CD4-positive, alpha-beta T cell (primary cell): Measurements from ENCODE around the gene IGFBP2. TPM values are rescaled to one million over a fixed set of nuclear protein-coding genes. Genes with fewer than 3 reads are reported as not detected.

Experiments
- ATAC-seq: fragments of 200-7000 bp; cut with Tn5 transposase; one replicate; pipeline ENCODE4 v1.10.0; 2022; ENCODE audit warnings: mild to moderate bottlenecking; ENCODE audit not compliant: poor library complexity
- CTCF ChIA-PET: fragments of 350-600 bp; sonication (Branson Sonifier 250); formaldehyde crosslinking; loops from one replicate; lab custom pipeline; 2021; ENCODE audit warnings: antibody characterized with exemption, inconsistent platforms; lab: Charles Lee
- POLR2A ChIA-PET: fragments of 350-600 bp; sonication (Branson Sonifier 250); formaldehyde crosslinking; loops from one replicate; lab custom pipeline; 2021; ENCODE audit warnings: antibody characterized with exemption, inconsistent platforms; lab: Charles Lee
- DNase-seq, 14 experiments: peaks; one replicate each; pipeline ENCODE4 v3.0.0-alpha.2; 2013 to 2020; ENCODE audit warnings: mixed read lengths in 2 of 14
- H3K27ac ChIP-seq, 2 donors: one replicate each; pipeline versions ENCODE4 v1.5.1 to v1.7.0; 2013; ENCODE audit warnings: low read length in 2 of 2, low read depth in 1 of 2, mild to moderate bottlenecking in 1 of 2
- H3K27me3 ChIP-seq, 2 experiments: 1 replicate in 1 of 2; 2 replicates in 1 of 2; pipeline versions ENCODE4 v1.6.1 to v1.7.0; 2013; ENCODE audit warnings: low read length in 2 of 2, control low read depth in 1 of 2, mild to moderate bottlenecking in 1 of 2, moderate library complexity in 1 of 2; ENCODE audit not compliant: insufficient read depth in 2 of 2, control insufficient read depth in 1 of 2
- H3K36me3 ChIP-seq: one replicate; pipeline ENCODE4 v1.6.1; 2013; ENCODE audit warnings: low read length, control low read depth; ENCODE audit not compliant: insufficient read depth
- H3K4me1 ChIP-seq: one replicate; pipeline ENCODE4 v1.6.1; 2013; ENCODE audit warnings: low read length, control low read depth; ENCODE audit not compliant: insufficient read depth
- H3K4me3 ChIP-seq: one replicate; pipeline ENCODE4 v1.5.1; 2013; ENCODE audit warnings: mild to moderate bottlenecking, low read length, moderate library complexity
- H3K9me3 ChIP-seq, 2 experiments: 1 replicate in 1 of 2; 2 replicates in 1 of 2; pipeline versions ENCODE4 v1.6.1 to v1.7.0; 2013; ENCODE audit warnings: low read length in 2 of 2, mild to moderate bottlenecking in 2 of 2, control low read depth in 1 of 2, moderate library complexity in 1 of 2; ENCODE audit not compliant: control insufficient read depth in 1 of 2, insufficient read depth in 1 of 2
- H3K27ac Mint-ChIP-seq: one replicate; pipeline ENCODE4 v1.8.0; 2020; ENCODE audit warnings: mixed read lengths
- H3K27me3 Mint-ChIP-seq: one replicate; pipeline ENCODE4 v1.8.0; 2021; ENCODE audit warnings: mixed read lengths
- H3K36me3 Mint-ChIP-seq: one replicate; pipeline ENCODE4 v1.8.0; 2021; ENCODE audit warnings: low read depth, mixed read lengths
- H3K4me1 Mint-ChIP-seq: one replicate; pipeline ENCODE4 v1.8.0; 2021; ENCODE audit warnings: low read depth, mixed read lengths
- H3K4me3 Mint-ChIP-seq: one replicate; pipeline ENCODE4 v1.8.0; 2020; ENCODE audit warnings: mild to moderate bottlenecking, mixed read lengths
- H3K9me3 Mint-ChIP-seq: one replicate; pipeline ENCODE4 v1.8.0; 2020; ENCODE audit warnings: mixed read lengths
- CTCF ChIP-seq: fragments of 200-600 bp; IDR thresholded peaks from one replicate; pipeline ENCODE4 v1.8.0; 2022; ENCODE audit warnings: antibody characterized with exemption, mild to moderate bottlenecking
- intact Hi-C, 2 experiments: fragments of 100-400 bp; cut with DNase I in 1 of 2; cut with micrococcal nuclease in 1 of 2; formaldehyde crosslinking; loops; one replicate each; pipeline versions ENCODE4 v1.15.1 to v1.9.0; 2023 to 2025; cut with DNase I, micrococcal nuclease
- total RNA-seq, 174 experiments: library from RNA in 2 of 174; stranded (reverse) in 2 of 174; gene quantifications; one replicate each; pipeline ENCODE4 v1.2.3 and lab custom pipeline; 2021 to 2026

IGFBP2 gene
- total RNA-seq, 2 experiments from 2014 or later: not detected

- H3K4me1 ChIP-seq: no peaks in the 10 kb centered on the region
- no peak for ATAC-seq
Measured at GRCh38 chr2:216657980-216658379, 24.8 kb downstream of the IGFBP2 start.

GRCh38 chr2:216658757-216659156, 25.5 kb downstream of the IGFBP2 start:
- H3K4me1 Mint-ChIP-seq: no peaks in the 10 kb centered on the region

More at GRCh38 chr2:216657980-216658379, 24.8 kb downstream of the IGFBP2 start:
- intact Hi-C loops: no loop called here
- Mint-ChIP-seq H3K36me3 (no peaks in the 10 kb centered on the region), H3K4me1 (no peaks in the 10 kb centered on the region), H3K4me3 (no peak overlapping the region), H3K27me3 (peaks cover 6% of the 10 kb centered on the region), H3K9me3 (no peaks in the 10 kb centered on the region), H3K27ac (no peak overlapping the region)
- no peak overlapping the region for H3K27ac ChIP-seq
- POLR2A ChIA-PET: no interaction called here
- no peak for DNase-seq
- H3K36me3 ChIP-seq: no peaks in the 10 kb centered on the region
- CTCF ChIA-PET: no interaction called here
- no peak overlapping the region for H3K4me3 ChIP-seq
- no peak for TF ChIP-seq CTCF
- no peaks in the 10 kb centered on the region for H3K27me3 ChIP-seq
- H3K9me3 ChIP-seq: peaks cover 0 to 5% of the 10 kb centered on the region in 2 experiments

GRCh38 chr2:216659276-216659675, 26.1 kb downstream of the IGFBP2 start:
- Histone ChIP-seq H3K9me3 (peaks cover 0 to 5% of the 10 kb centered on the region in 2 experiments), H3K4me1 (no peaks in the 10 kb centered on the region), H3K36me3 (no peaks in the 10 kb centered on the region), H3K27me3 (no peaks in the 10 kb centered on the region), H3K4me3 (no peak overlapping the region), H3K27ac (no peak overlapping the region)
- Mint-ChIP-seq H3K27ac (no peak overlapping the region), H3K4me1 (no peaks in the 10 kb centered on the region), H3K36me3 (no peaks in the 10 kb centered on the region), H3K27me3 (peaks cover 6% of the 10 kb centered on the region), H3K9me3 (no peaks in the 10 kb centered on the region), H3K4me3 (no peak overlapping the region)
- ATAC-seq (no peak), DNase-seq (no peak)
- intact Hi-C loops: no loop called here
- ChIA-PET CTCF (no interaction called here), POLR2A (no interaction called here)
- TF ChIP-seq CTCF: no peak

More at GRCh38 chr2:216658757-216659156, 25.5 kb downstream of the IGFBP2 start:
- Mint-ChIP-seq H3K4me3 (no peak overlapping the region), H3K27me3 (peaks cover 6% of the 10 kb centered on the region), H3K9me3 (no peaks in the 10 kb centered on the region), H3K27ac (no peak overlapping the region), H3K36me3 (no peaks in the 10 kb centered on the region)
- Histone ChIP-seq H3K27ac (no peak overlapping the region), H3K27me3 (no peaks in the 10 kb centered on the region), H3K4me1 (no peaks in the 10 kb centered on the region), H3K4me3 (no peak overlapping the region), H3K36me3 (no peaks in the 10 kb centered on the region), H3K9me3 (peaks cover 0 to 5% of the 10 kb centered on the region in 2 experiments)
- DNase-seq: no peak
- intact Hi-C loops: no loop called here
- POLR2A ChIA-PET: no interaction called here
- no peak for TF ChIP-seq CTCF
- CTCF ChIA-PET: no interaction called here
- ATAC-seq: no peak
